Measurements from ENCODE around the gene SH3PXD2B. TPM values are rescaled to one million over a fixed set of nuclear protein-coding genes. Genes with fewer than 3 reads are reported as not detected.

SH3PXD2B gene
- total RNA-seq, 1 donor from 2014 or later, result 30.9 TPM

- TF ChIP-seq CTCF (IDR thresholded peaks at IDR 0.05) (no peak), POLR2A (IDR thresholded peaks at IDR 0.05) (peak in 1 of 2 donors; percentile 35), POLR2AphosphoS5 (IDR thresholded peaks at IDR 0.05; ENCODE audit: insufficient read depth in 1 of 2, low read depth in 1 of 2) (no peak)
- Histone ChIP-seq H3K9me3 (no peaks in the 10 kb centered on the region), H3K4me3 (peak overlapping the region; percentile 88 to 95), H3K27ac (peak overlapping the region; percentile 97), H3K4me1 (peaks cover 56% of the 10 kb centered on the region), H3K36me3 (no peaks in the 10 kb centered on the region), H3K27me3 (no peaks in the 10 kb centered on the region)
- DNase-seq (ENCODE audit: extremely low spot score in 2 of 2), result no peak
- intact Hi-C loops (cut with DNase I), result no loop called here
These were observed 353 bp downstream of the SH3PXD2B start for GRCh38 chr5:172453986-172454357.

- Histone ChIP-seq H3K9me3 (no peaks in the 10 kb centered on the region), H3K27ac (peak overlapping the region; percentile 97), H3K4me1 (peaks cover 62% of the 10 kb centered on the region), H3K36me3 (no peaks in the 10 kb centered on the region), H3K27me3 (no peaks in the 10 kb centered on the region), H3K4me3 (peak overlapping the region; percentile 88 to 95)
- TF ChIP-seq POLR2AphosphoS5 (IDR thresholded peaks at IDR 0.05; ENCODE audit: insufficient read depth in 1 of 2, low read depth in 1 of 2) (peak; percentile 23 to 67), POLR2A (IDR thresholded peaks at IDR 0.05) (no peak), CTCF (IDR thresholded peaks at IDR 0.05) (peak in 1 of 3 experiments; percentile 43)
- no peak for DNase-seq (ENCODE audit: extremely low spot score in 2 of 2)
- intact Hi-C loops (cut with DNase I), result no loop called here
These were observed 929 bp downstream of the SH3PXD2B start for GRCh38 chr5:172453206-172453985.

- intact Hi-C loops (cut with DNase I), result no loop called here
- Histone ChIP-seq H3K27me3 (no peaks in the 10 kb centered on the region), H3K9me3 (no peaks in the 10 kb centered on the region), H3K27ac (peak overlapping the region; percentile 97), H3K4me3 (peak overlapping the region; percentile 88 to 95), H3K36me3 (no peaks in the 10 kb centered on the region), H3K4me1 (peaks cover 70% of the 10 kb centered on the region)
- TF ChIP-seq CTCF (IDR thresholded peaks at IDR 0.05) (no peak), POLR2A (IDR thresholded peaks at IDR 0.05) (peak in 1 of 2 donors; percentile 9), POLR2AphosphoS5 (IDR thresholded peaks at IDR 0.05; ENCODE audit: insufficient read depth in 1 of 2, low read depth in 1 of 2) (peak in 1 of 2 donors; percentile 12)
- DNase-seq (ENCODE audit: extremely low spot score in 2 of 2), result no peak
These were observed 1.7 kb downstream of the SH3PXD2B start for GRCh38 chr5:172452398-172453205.

- no peaks in the 10 kb centered on the region for H3K36me3 ChIP-seq
- peaks cover 78% of the 10 kb centered on the region for H3K4me1 ChIP-seq
- intact Hi-C loops (cut with DNase I), result no loop called here
- TF ChIP-seq POLR2AphosphoS5 (IDR thresholded peaks at IDR 0.05; ENCODE audit: insufficient read depth in 1 of 2, low read depth in 1 of 2) (peak in 1 of 2 donors; percentile 52), CTCF (IDR thresholded peaks at IDR 0.05) (no peak)
- peak overlapping the region; percentile 88 to 95 for H3K4me3 ChIP-seq
- no peak for DNase-seq (ENCODE audit: extremely low spot score in 2 of 2)
- no peaks in the 10 kb centered on the region for H3K9me3 ChIP-seq
- H3K27ac ChIP-seq, result peak overlapping the region; percentile 97
- H3K27me3 ChIP-seq, result no peaks in the 10 kb centered on the region
These were observed 2.5 kb downstream of the SH3PXD2B start for GRCh38 chr5:172451771-172452197.

Data from vagina (tissue), 2 donors.